HFFc6 (cell line): Measurements from ENCODE around the gene CCDC187. TPM values are rescaled to one million over a fixed set of nuclear protein-coding genes. Genes with fewer than 3 reads are reported as not detected.
A peak's percentile ranks its signal among the peaks of the same experiment; 100 is the strongest.

Experiments
- DNase-seq: peaks from one replicate; pipeline ENCODE4 v3.0.0-alpha.2; 2018
- H3K27ac Mint-ChIP-seq: 2 replicates; pipeline ENCODE4 v1.8.0; 2020; ENCODE audit warnings: mild to moderate bottlenecking, mixed read lengths
- H3K27me3 Mint-ChIP-seq: 2 replicates; pipeline ENCODE4 v1.8.0; 2021; ENCODE audit warnings: mild to moderate bottlenecking, moderate library complexity, mixed read lengths; ENCODE audit not compliant: insufficient read depth
- H3K36me3 Mint-ChIP-seq: 2 replicates; pipeline ENCODE4 v1.8.0; 2021; ENCODE audit warnings: low read depth, mixed read lengths
- H3K4me1 Mint-ChIP-seq: 2 replicates; pipeline ENCODE4 v1.8.0; 2020; ENCODE audit warnings: low read depth, mixed read lengths
- H3K4me3 Mint-ChIP-seq: 2 replicates; pipeline ENCODE4 v1.8.0; 2020; ENCODE audit warnings: mild to moderate bottlenecking, moderate library complexity, mixed read lengths
- H3K9me3 Mint-ChIP-seq: 2 replicates; pipeline ENCODE4 v1.8.0; 2020; ENCODE audit warnings: mild to moderate bottlenecking, mixed read lengths
- total RNA-seq, 6 experiments: library from RNA; stranded (reverse); fragmentation: NEBNext Ultra II Directional; extraction: Animal tissue kit (Norgen Biotek cat#: 25700); gene quantifications; 2 replicates in 1 of 6; 3 replicates in 5 of 6; pipeline ENCODE4 v1.2.3, GENCODE V29; 2021
- TF ChIP-seq, protein P1 (sequence below): fragments of 200-600 bp; sonication (generic); IDR thresholded peaks from 2 replicates; pipeline ENCODE4 v1.5.0; 2021; ENCODE audit warnings: antibody characterized with exemption, mild to moderate bottlenecking

The CCDC187 gene
- total RNA-seq, 6 experiments from 2014 or later = not detected

DNA sequence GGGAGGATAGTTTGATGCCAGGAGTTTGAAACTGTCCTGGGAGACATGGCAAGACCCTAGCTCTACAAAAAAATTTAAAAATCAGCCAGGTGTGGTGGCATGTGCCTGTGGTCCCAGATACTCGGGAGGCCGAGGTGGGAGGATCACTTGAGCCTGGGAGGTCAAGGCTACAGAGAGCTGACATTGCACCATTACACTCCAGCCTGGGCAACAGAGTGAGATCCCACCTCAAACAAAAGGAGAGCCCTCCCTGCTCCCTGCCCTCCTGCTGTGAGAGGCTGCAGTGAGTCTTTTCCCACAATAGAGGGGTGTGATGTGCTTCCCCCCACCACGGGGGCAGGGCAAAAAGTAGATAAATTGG is 10.1 kb upstream of the CCDC187 start:
- H3K4me3 Mint-ChIP-seq = no peak overlapping the region
- H3K27ac Mint-ChIP-seq = no peak overlapping the region
- H3K4me1 Mint-ChIP-seq = no peaks in the 10 kb centered on the region
- no peak for DNase-seq
- peaks cover 7% of the 10 kb centered on the region for H3K27me3 Mint-ChIP-seq
- H3K9me3 Mint-ChIP-seq = peaks cover 25% of the 10 kb centered on the region
- peaks cover 18% of the 10 kb centered on the region for H3K36me3 Mint-ChIP-seq
- TF ChIP-seq, protein P1, sequence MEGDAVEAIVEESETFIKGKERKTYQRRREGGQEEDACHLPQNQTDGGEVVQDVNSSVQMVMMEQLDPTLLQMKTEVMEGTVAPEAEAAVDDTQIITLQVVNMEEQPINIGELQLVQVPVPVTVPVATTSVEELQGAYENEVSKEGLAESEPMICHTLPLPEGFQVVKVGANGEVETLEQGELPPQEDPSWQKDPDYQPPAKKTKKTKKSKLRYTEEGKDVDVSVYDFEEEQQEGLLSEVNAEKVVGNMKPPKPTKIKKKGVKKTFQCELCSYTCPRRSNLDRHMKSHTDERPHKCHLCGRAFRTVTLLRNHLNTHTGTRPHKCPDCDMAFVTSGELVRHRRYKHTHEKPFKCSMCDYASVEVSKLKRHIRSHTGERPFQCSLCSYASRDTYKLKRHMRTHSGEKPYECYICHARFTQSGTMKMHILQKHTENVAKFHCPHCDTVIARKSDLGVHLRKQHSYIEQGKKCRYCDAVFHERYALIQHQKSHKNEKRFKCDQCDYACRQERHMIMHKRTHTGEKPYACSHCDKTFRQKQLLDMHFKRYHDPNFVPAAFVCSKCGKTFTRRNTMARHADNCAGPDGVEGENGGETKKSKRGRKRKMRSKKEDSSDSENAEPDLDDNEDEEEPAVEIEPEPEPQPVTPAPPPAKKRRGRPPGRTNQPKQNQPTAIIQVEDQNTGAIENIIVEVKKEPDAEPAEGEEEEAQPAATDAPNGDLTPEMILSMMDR = no peak

DNA sequence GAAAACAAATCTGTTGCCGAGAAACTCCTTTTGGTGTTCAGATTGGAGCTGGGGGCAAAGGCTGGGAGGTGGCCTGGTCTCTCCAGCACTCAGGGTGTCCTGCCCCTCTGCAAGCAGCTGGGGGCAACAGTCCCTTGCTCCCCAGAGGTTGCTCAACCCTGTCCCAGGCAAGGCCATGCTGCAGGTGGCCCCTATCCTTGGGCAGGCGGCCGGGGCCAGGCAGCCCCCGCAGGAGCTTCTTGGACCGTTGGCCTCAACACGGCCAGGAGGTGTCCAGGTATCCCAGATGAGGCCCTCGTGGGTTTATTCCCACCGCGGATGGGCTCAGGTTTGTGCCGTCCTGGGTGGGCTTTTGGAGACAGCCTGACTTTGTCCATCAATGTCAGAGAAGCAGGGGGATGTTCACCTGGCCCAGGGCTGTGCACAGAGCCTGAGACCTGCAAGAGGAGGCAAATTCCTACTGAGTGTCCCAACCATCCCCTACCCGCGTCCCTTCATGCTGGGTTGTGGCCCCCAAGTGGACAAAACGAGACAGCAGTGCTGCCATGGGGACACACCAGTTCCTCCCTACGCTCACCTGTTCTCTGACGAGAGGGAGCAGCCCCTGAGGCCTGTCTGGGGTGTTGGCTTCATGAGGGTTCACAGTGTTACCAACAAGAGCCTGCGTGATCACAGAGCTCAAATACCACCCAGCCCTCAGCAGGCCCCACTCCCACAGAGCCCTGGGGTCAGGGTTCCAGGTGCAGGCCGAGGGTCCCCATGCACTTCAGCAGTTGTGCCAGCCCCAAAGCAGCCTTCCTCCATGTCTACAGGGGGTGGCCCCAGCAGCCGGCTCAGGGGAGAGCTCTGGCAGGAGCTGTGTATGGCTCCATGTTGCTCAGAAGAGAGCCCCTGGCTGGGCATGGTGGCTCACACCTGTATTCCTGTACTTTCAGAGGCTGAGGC is 9.5 kb upstream of the CCDC187 start:
- Mint-ChIP-seq H3K4me1 (no peaks in the 10 kb centered on the region), H3K4me3 (no peak overlapping the region), H3K9me3 (peaks cover 25% of the 10 kb centered on the region), H3K27me3 (peaks cover 7% of the 10 kb centered on the region), H3K27ac (no peak overlapping the region), H3K36me3 (peaks cover 18% of the 10 kb centered on the region)
- no peak for DNase-seq
- TF ChIP-seq, protein P1 = no peak

DNA sequence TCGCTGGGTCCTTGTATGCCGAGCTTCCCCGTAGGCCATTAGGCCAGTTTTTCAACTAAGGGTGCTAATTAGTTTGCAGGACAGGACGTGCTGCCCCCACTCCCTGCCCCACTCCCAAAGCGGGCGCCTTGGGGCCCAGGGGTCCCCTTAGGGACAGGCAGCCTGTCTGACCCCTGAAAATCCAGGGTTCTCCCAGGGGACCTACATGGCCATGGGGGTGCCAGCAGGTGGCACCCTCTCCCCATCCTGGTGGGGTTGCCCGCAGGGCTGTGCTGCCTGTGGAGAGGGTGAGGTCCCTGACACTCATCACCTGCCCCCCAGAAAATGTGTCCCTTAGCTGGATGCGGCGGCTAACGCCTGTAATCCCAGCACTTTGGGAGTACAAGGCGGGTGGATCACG is 8.5 kb upstream of the CCDC187 start:
- Mint-ChIP-seq H3K4me1 (no peaks in the 10 kb centered on the region), H3K36me3 (peaks cover 18% of the 10 kb centered on the region), H3K27ac (no peak overlapping the region), H3K4me3 (no peak overlapping the region), H3K27me3 (peaks cover 7% of the 10 kb centered on the region), H3K9me3 (peaks cover 25% of the 10 kb centered on the region)
- TF ChIP-seq, protein P1 = peak; percentile 86
- DNase-seq = no peak

DNA sequence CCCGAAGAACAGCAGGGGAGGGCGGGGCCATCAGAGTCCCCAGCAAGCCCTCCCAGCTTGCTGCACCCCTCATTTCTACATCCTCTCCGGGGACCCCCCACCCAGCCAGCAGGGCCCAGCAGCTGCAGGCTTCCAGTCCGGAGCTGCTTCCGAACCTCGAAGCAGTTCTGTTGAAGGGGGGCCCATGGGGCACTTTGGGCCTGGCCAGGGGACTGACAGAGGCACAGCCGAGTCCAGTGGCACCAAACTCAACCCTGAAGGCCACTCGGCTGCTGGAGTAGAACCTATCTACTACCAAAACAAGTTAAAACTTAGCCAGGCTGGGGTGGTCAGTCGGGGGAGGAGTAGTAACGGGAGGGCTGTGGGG is 8.1 kb upstream of the CCDC187 start:
- Mint-ChIP-seq H3K27ac (no peak overlapping the region), H3K4me1 (no peaks in the 10 kb centered on the region), H3K27me3 (peaks cover 7% of the 10 kb centered on the region; the same call in 1 of the 2 replicates), H3K36me3 (peaks cover 18% of the 10 kb centered on the region), H3K4me3 (no peak overlapping the region), H3K9me3 (peaks cover 25% of the 10 kb centered on the region)
- DNase-seq = no peak
- TF ChIP-seq, protein P1 = no peak

GRCh38 chr9:136311051-136312008 is 7.4 kb upstream of the CCDC187 start:
- Mint-ChIP-seq H3K36me3 (peaks cover 13% of the 10 kb centered on the region), H3K27me3 (peaks cover 8% of the 10 kb centered on the region; the same call in 1 of the 2 replicates), H3K4me1 (no peaks in the 10 kb centered on the region), H3K4me3 (no peak overlapping the region), H3K27ac (no peak overlapping the region), H3K9me3 (peaks cover 21% of the 10 kb centered on the region)
- TF ChIP-seq, protein P1 = no peak
- no peak for DNase-seq
